K562 (cell line): ENCODE results near the gene CLTA. TPM values are rescaled to one million over a fixed set of nuclear protein-coding genes. Genes with fewer than 3 reads are reported as not detected.

ENCODE experiments used
- ATAC-seq: fragments of 200-7000 bp; cut with Tn5 transposase; 3 replicates; pipeline ENCODE4 v1.9.1; 2020; ENCODE audit warnings: moderate library complexity
- BruUV-seq: library from RNA; stranded (reverse); fragments of 400-500 nt; replicated peaks from 2 replicates; lab custom pipeline; 2021; lab: Mats Ljungman, UMichigan
- CTCF ChIA-PET: fragments of 300-600 bp; formaldehyde crosslinking; extraction: SDS; loops from one replicate; lab custom pipeline; 2021; ENCODE audit warnings: low intra/inter-chr PET ratio; lab: Yijun Ruan, JAX
- POLR2A ChIA-PET: fragments of 300-600, 350-650 bp; sonication (Branson Sonifier 250); formaldehyde crosslinking; extraction: SDS; loops from one replicate; lab custom pipeline; 2021; ENCODE audit warnings: antibody characterized with exemption, inconsistent platforms; lab: Yijun Ruan, JAX
- DNase-seq, 4 experiments: peaks; one replicate each; pipeline versions ENCODE4 v3.0.0 to v3.0.0-alpha.2; 2011 to 2018; ENCODE audit warnings: low spot score in 3 of 4, mixed read lengths in 3 of 4; ENCODE audit errors: extremely low read depth in 1 of 4
- FAIRE-seq: peaks from 2 replicates; lab custom pipeline; 2011; peaks lifted over from hg19 to GRCh38; lab: Jason Lieb, UNC
- H2AFZ ChIP-seq: 2 replicates; pipeline ENCODE4 v1.6.0; 2011; ENCODE audit warnings: low read depth, low read length, control low read depth, inconsistent platforms
- H3K27ac ChIP-seq: fragments of 200-600 bp; 3 replicates; pipeline ENCODE4 v1.8.0; 2011; ENCODE audit warnings: low read depth, mild to moderate bottlenecking, control low read depth, inconsistent platforms, low read length, moderate library complexity, mixed read lengths; ENCODE audit errors: extremely low read depth
- H3K27me3 ChIP-seq, 2 experiments: fragments of 300-600 bp in 1 of 2; 2 replicates in 1 of 2; 3 replicates in 1 of 2; pipeline versions ENCODE4 v1.6.0 to v1.8.0; 2011; ENCODE audit warnings: inconsistent platforms in 2 of 2, low read length in 2 of 2, mild to moderate bottlenecking in 1 of 2, mixed read lengths in 1 of 2, moderate library complexity in 1 of 2; ENCODE audit not compliant: control insufficient read depth in 2 of 2, insufficient read depth in 2 of 2
- H3K36me3 ChIP-seq: fragments of 300-600 bp; 3 replicates; pipeline ENCODE4 v1.8.0; 2011; ENCODE audit warnings: mild to moderate bottlenecking, low read length, inconsistent platforms; ENCODE audit not compliant: control insufficient read depth, insufficient read depth
- H3K4me1 ChIP-seq, 2 experiments: fragments of 200-600 bp in 1 of 2; replicated peaks in 1 of 2; 2 replicates in 1 of 2; 3 replicates in 1 of 2; pipeline versions ENCODE4 v1.5.1 to v1.8.0; 2011; ENCODE audit warnings: inconsistent platforms in 2 of 2, low read length in 2 of 2, mild to moderate bottlenecking in 1 of 2, mixed read lengths in 1 of 2, moderate library complexity in 1 of 2; ENCODE audit not compliant: control insufficient read depth in 2 of 2, insufficient read depth in 2 of 2
- H3K4me2 ChIP-seq: 2 replicates; pipeline ENCODE4 v1.6.1; 2011; ENCODE audit warnings: low read length, control low read depth, inconsistent platforms, mixed read lengths; ENCODE audit not compliant: insufficient read depth
- H3K4me3 ChIP-seq: fragments of 200-600 bp; sonication (generic), shearing (Covaris generic); 2 replicates; pipeline ENCODE4 v1.5.1; 2016; ENCODE audit warnings: control low read depth, inconsistent platforms
- H3K79me2 ChIP-seq: fragments of 200-600 bp; 3 replicates; pipeline ENCODE4 v1.8.0; 2011; ENCODE audit warnings: low read length, inconsistent platforms; ENCODE audit not compliant: control insufficient read depth, insufficient read depth
- H3K9ac ChIP-seq, 2 experiments: 2 replicates each; pipeline versions ENCODE4 v1.6.0 to v1.6.1; 2011; ENCODE audit warnings: low read depth in 2 of 2, low read length in 2 of 2, control low read depth in 1 of 2, inconsistent platforms in 1 of 2, mild to moderate bottlenecking in 1 of 2, mixed read lengths in 1 of 2; ENCODE audit not compliant: insufficient read depth in 1 of 2
- H3K9me1 ChIP-seq: one replicate; pipeline ENCODE4 v1.6.0; 2011; ENCODE audit warnings: inconsistent platforms, mild to moderate bottlenecking, low read length, moderate library complexity; ENCODE audit not compliant: control insufficient read depth, insufficient read depth
- H3K9me3 ChIP-seq: replicated peaks from 2 replicates; pipeline ENCODE4 v1.5.1; 2011; ENCODE audit warnings: low read depth, low read length, inconsistent platforms; ENCODE audit not compliant: control insufficient read depth, insufficient read depth
- H4K20me1 ChIP-seq: replicated peaks from 2 replicates; pipeline ENCODE4 v1.6.1; 2011; ENCODE audit warnings: low read length, inconsistent platforms, mixed read lengths; ENCODE audit not compliant: control insufficient read depth, insufficient read depth
- CEBPZ ChIP-seq: fragments of 150-350 bp; IDR thresholded peaks from 2 replicates; pipeline ENCODE4 v1.6.1; 2014; ENCODE audit warnings: low read depth, mild to moderate bottlenecking, low read length, borderline replicate concordance
- CREB3L1 ChIP-seq: fragments of 450-650 bp; IDR thresholded peaks from 2 replicates; pipeline ENCODE4 v1.6.1; 2014; ENCODE audit warnings: low read depth, mild to moderate bottlenecking, moderate library complexity, borderline replicate concordance
- CREBBP ChIP-seq: IDR thresholded peaks from one replicate; pipeline ENCODE4 v1.6.1; 2012; ENCODE audit warnings: low read depth, mild to moderate bottlenecking, control low read depth, inconsistent platforms, low read length
- ERF ChIP-seq: fragments of 450-650 bp; formaldehyde crosslinking; IDR thresholded peaks from 2 replicates; pipeline ENCODE4 v1.4.0; 2020; ENCODE audit warnings: mild to moderate bottlenecking, mixed read lengths
- FOXP1 ChIP-seq: sonication (generic); formaldehyde crosslinking; IDR thresholded peaks from 2 replicates; pipeline ENCODE4 v1.8.0; 2022; ENCODE audit warnings: mild to moderate bottlenecking, missing genetic modification reagents
- MAZ ChIP-seq, 2 experiments: fragments of 450-650 bp in 1 of 2; sonication (generic) in 1 of 2; formaldehyde crosslinking; IDR thresholded peaks in 1 of 2; conservative IDR thresholded peaks in 1 of 2; 2 replicates each; pipeline versions ENCODE4 v1.4.0 to v1.5.0; 2020; ENCODE audit warnings: mild to moderate bottlenecking in 1 of 2, missing genetic modification reagents in 1 of 2
- MEF2A ChIP-seq: IDR thresholded peaks from 2 replicates; pipeline ENCODE4 v1.6.1; 2011; ENCODE audit warnings: low read depth, mild to moderate bottlenecking, low read length, moderate library complexity; ENCODE audit not compliant: control insufficient read depth
- NFRKB ChIP-seq: fragments of 450-650 bp; IDR thresholded peaks from 2 replicates; pipeline ENCODE4 v1.6.1; 2016; ENCODE audit warnings: low read depth
- TEAD4 ChIP-seq, 2 experiments: sonication (generic) in 1 of 2; formaldehyde crosslinking in 1 of 2; IDR thresholded peaks; 2 replicates each; pipeline versions ENCODE4 v1.6.1 to v1.8.0; 2012 to 2022; ENCODE audit warnings: borderline replicate concordance in 1 of 2, inconsistent platforms in 1 of 2, low read length in 1 of 2, mild to moderate bottlenecking in 1 of 2, missing genetic modification reagents in 1 of 2
- WGBS: fragments of 100-300 bp; shearing (Covaris generic); methylation state at CpG from one replicate; pipeline ENCODE4 v1.1.6; 2016; ENCODE audit warnings: low coverage, mixed read lengths; ENCODE audit not compliant: insufficient coverage; ENCODE audit errors: missing lambda C conversion rate; 5-methylcytosine and 5-hydroxymethylcytosine counted together
- in situ Hi-C: fragments of 300-500 bp; cut with MboI; formaldehyde crosslinking; loops from 4 replicates; pipeline ENCODE4 v1.15.0; 2018; ENCODE audit warnings: inconsistent platforms, mixed read lengths
- intact Hi-C: fragments of 100-400 bp; cut with micrococcal nuclease; formaldehyde crosslinking; loops from 2 replicates; pipeline ENCODE4 v1.14.2; 2022
- polyA plus RNA-seq, 8 experiments: library from polyadenylated mRNA; depleted of rRNA in 4 of 8; stranded (reverse) in 5 of 8; unstranded in 3 of 8; fragments of >200 nt; fragmentation: Nextera tagmentation in 2 of 8; fragmentation: Illumina TruSeq in 1 of 8; extraction: Ambion mirVana in 2 of 8; extraction: Trizol in 1 of 8; gene quantifications; 2 replicates each; pipeline versions ENCODE4 v1.2.1 to v1.2.3, GENCODE V29; 2011 to 2014; ENCODE audit warnings: inconsistent platforms in 1 of 8, missing spikeins in 1 of 8
- total RNA-seq, 7 experiments: library from RNA; depleted of rRNA in 6 of 7; stranded (reverse); fragments of >200 nt in 6 of 7; fragmentation: Illumina TruSeq in 2 of 7; extraction: Trizol in 2 of 7; gene quantifications; 2 replicates each; pipeline versions ENCODE4 v1.2.1 to v1.2.3, GENCODE V29; 2011 to 2021; ENCODE audit warnings: low replicate concordance in 1 of 7

CLTA gene
- total and polyA plus RNA-seq, 9 of the 15 experiments (the other 6 are each of a cell fraction or from before 2014, with no cell fraction given) = 37.8 to 219 (median 144) TPM

- Histone ChIP-seq H3K9me1 (no peaks in the 10 kb centered on the region), H3K27me3 (no peaks in the 10 kb centered on the region), H3K36me3 (no peaks in the 10 kb centered on the region), H3K9ac (no peak overlapping the region), H3K4me3 (no peak overlapping the region), H3K9me3 (no peaks in the 10 kb centered on the region), H3K79me2 (peaks cover 3% of the 10 kb centered on the region; the same call in 1 of the 3 replicates), H3K27ac (no peak overlapping the region), H3K4me2 (no peak overlapping the region), H2AFZ (no peak overlapping the region), H3K4me1 (peaks cover 29 to 44% of the 10 kb centered on the region in 2 experiments; a peak in 4 of 5 replicates), H4K20me1 (no peaks in the 10 kb centered on the region)
- FAIRE-seq (no peak), ATAC-seq (no peak), DNase-seq (no peak)
- in situ Hi-C loops = no loop called here
- BruUV-seq = no TSS peak
- intact Hi-C loops = no loop called here
- TF ChIP-seq NFRKB (no peak), MEF2A (no peak), ERF (CRISPR knock-in tag) (no peak), CREB3L1 (no peak), CEBPZ (no peak), CREBBP (no peak), FOXP1 (CRISPR knock-in tag) (no peak), TEAD4 (IDR thresholded peaks at IDR 0.05; ENCODE audit: low read length) (no peak), TEAD4 (CRISPR knock-in tag; IDR thresholded peaks at IDR 0.05; ENCODE audit: borderline replicate concordance) (no peak), MAZ (CRISPR knock-in tag; conservative IDR thresholded peaks at IDR 0.05 in 1 of 2, IDR thresholded peaks at IDR 0.05 in 1 of 2) (no peak)
- ChIA-PET CTCF (no interaction called here), POLR2A (no interaction called here)
- WGBS = 67% methylated on average over 8 of the region's 10 CpGs
Measured at GRCh38 chr9:36146651-36147050, 44.1 kb upstream of the CLTA start.
